Activated CD8-positive, alpha-beta memory T cell treated with anti-CD3 and anti-CD28 coated beads for 4 hours (primary cell): ENCODE results near the gene OR2AJ1.

Experiments used
- DNase-seq, 2 donors: peaks; one replicate each; pipeline ENCODE4 v3.0.0-alpha.2; 2020; ENCODE audit warnings: low read depth in 2 of 2

OR2AJ1 gene

DNA sequence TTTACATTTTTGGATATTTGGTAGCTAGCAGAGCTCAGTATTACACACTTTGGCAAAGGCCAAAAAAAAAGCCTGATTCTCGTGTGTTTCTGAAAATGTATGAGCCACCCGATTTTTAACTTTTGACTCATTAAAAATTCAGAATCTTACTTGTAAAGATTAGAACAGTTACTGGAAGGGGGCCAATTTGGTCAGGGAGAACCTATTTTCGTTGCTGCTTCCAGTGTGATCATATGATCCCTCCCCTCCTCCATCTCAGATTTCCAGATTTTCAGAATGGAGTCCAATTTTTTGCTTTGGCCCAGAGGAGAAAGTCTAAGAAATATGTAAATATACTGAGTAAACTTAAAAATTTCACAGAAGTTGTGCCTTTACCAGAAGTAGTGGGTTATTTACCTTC lies 37.1 kb downstream of the OR2AJ1 start:
- no peak for DNase-seq

DNA sequence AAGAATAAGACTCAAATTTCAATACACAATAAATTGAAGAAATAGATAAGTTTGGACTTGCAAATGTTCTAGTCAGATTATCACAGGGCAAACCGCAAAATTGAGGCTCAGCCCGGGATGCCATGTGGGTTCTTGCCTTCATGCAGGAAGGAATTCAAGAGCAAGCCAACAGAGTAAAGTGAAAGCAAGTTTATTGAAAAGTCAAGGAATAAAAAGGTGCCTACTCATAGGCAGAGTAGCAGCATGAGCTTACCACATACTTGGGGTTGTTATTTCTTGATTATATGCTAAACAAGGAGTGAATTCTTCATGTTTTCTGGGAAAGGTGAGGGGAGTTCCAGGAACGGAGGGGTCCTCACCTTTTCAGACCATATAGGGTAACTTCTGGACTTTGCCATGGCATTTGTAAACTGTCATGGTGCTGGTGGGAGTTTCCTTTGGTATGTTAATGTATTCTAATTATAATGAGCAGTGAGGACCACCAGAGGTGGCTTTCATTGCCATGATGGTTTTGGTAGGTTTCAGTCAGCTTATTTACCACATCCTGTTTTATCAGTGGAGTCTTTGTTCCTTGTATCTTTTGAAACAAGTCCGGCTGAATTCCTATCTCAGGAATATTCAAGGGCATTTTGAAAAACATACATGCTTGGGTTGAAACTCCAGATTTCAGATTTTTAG lies 38.4 kb downstream of the OR2AJ1 start:
- DNase-seq, result no peak

- DNase-seq, result no peak
These were observed 40.2 kb downstream of the OR2AJ1 start, which contains the start of gene OR2AK2 for GRCh38 chr1:247964933-247965332. TSS of gene OR2AK2 (plus strand) at chr1:247965233. CDS start at chr1:247965377, 144 bp downstream.

GRCh38 chr1:247966532-247967204 lies 42.0 kb downstream of the OR2AJ1 start:
- DNase-seq, result no peak
